Heart left ventricle (tissue), 16 donors: ENCODE data around the gene RPS6KA5. TPM values are rescaled to one million over a fixed set of nuclear protein-coding genes. Genes with fewer than 3 reads are reported as not detected.

Experiments used
- ATAC-seq, 4 donors: fragments of 200-7000 bp; cut with Tn5 transposase; one replicate each; pipeline ENCODE4 v1.9.1; 2020 to 2022; ENCODE audit warnings: moderate library complexity in 4 of 4, mild to moderate bottlenecking in 3 of 4, moderate number of reproducible peaks in 1 of 4
- DNase-seq, 5 donors: peaks; one replicate each; pipeline ENCODE4 v3.0.0-alpha.2; 2020
- H3K27ac ChIP-seq, 12 donors: fragments of 200-600 bp; sonication (generic) in 4 of 12; one replicate each; pipeline versions ENCODE4 v1.5.0 to v1.8.0; 2016 to 2022; ENCODE audit warnings: mild to moderate bottlenecking in 2 of 12
- H3K27me3 ChIP-seq, 9 donors: fragments of 200-600 bp; sonication (generic) in 2 of 9; one replicate each; pipeline versions ENCODE4 v1.5.1 to v1.8.0; 2016 to 2022; ENCODE audit warnings: mild to moderate bottlenecking in 3 of 9
- H3K36me3 ChIP-seq, 9 donors: fragments of 200-600 bp; sonication (generic) in 2 of 9; one replicate each; pipeline versions ENCODE4 v1.5.0 to v1.8.0; 2018 to 2022; ENCODE audit warnings: mild to moderate bottlenecking in 2 of 9
- H3K4me1 ChIP-seq, 12 donors: fragments of 200-600 bp; sonication (generic) in 4 of 12; one replicate each; pipeline versions ENCODE4 v1.5.0 to v1.8.0; 2016 to 2022; ENCODE audit warnings: mild to moderate bottlenecking in 3 of 12
- H3K4me3 ChIP-seq, 12 donors: fragments of 200-600 bp; sonication (generic) in 4 of 12; one replicate each; pipeline versions ENCODE4 v1.5.0 to v1.8.0; 2017 to 2022; ENCODE audit warnings: mild to moderate bottlenecking in 9 of 12, moderate library complexity in 4 of 12
- H3K9me3 ChIP-seq, 12 donors: fragments of 200-600 bp; sonication (generic) in 4 of 12; one replicate each; pipeline versions ENCODE4 v1.5.0 to v1.8.0; 2016 to 2022; ENCODE audit warnings: mild to moderate bottlenecking in 1 of 12
- POLR2A ChIP-seq, 2 donors: fragments of 450-650 bp; IDR thresholded peaks; one replicate each; pipeline ENCODE4 v1.6.1; 2017; ENCODE audit warnings: antibody characterized with exemption in 2 of 2, mild to moderate bottlenecking in 2 of 2, moderate library complexity in 2 of 2
- WGBS, 4 donors: extraction: QIAGEN DNeasy Blood & Tissue Kit in 2 of 4; methylation state at CpG; one replicate each; pipeline versions ENCODE4 v1.1.5 to v1.1.7; 2013 to 2018; 5-methylcytosine and 5-hydroxymethylcytosine counted together
- intact Hi-C, 10 donors: fragments of 100-400 bp; cut with DNase I; formaldehyde crosslinking; loops; one replicate each; pipeline versions ENCODE4 v1.11.1 to v1.14.2; 2022
- polyA plus RNA-seq, 2 donors: library from polyadenylated mRNA; stranded (reverse); fragments of 200-250 nt; gene quantifications; one replicate each; pipeline ENCODE4 v1.2.3, GENCODE V29; 2013
- total RNA-seq, 9 donors: library from RNA; depleted of rRNA in 2 of 9; stranded (reverse); fragments of >200 nt in 2 of 9; fragmentation: NEBNext Ultra II Directional in 3 of 9; extraction: Animal tissue kit (Norgen Biotek cat#: 25700) in 3 of 9; gene quantifications; one replicate each; pipeline versions ENCODE4 v1.1.0 to v1.2.4, GENCODE V29; 2016 to 2023
- TF ChIP-seq, protein P1 (sequence below), 12 donors: fragments of 200-600 bp; sonication (generic) in 4 of 12; IDR thresholded peaks; one replicate each; pipeline versions ENCODE4 v1.5.0 to v1.8.0; 2018 to 2022; ENCODE audit warnings: antibody characterized with exemption in 12 of 12, mild to moderate bottlenecking in 5 of 12
- donor health status: ischemic (EF 13 %, LVEDD 7.1; RV severe dilation, severe dysfunction).
- donor health status: healthy with polysubstance abuse.
- donor health status: DM: no; HTN: yes; CAD: no.
- donor health status: DM: no; HTN: no; CAD: no.
- donor health status: ischemic (EF 25% LVEDD 6.9; RV normal size, moderate dysfunction).
- donor health status: ischemic (EF 25% LVEDD 5.7; RV mildly dilated, moderate dysfunction).
- donor health status: healthy.
- donor health status: DM: yes; HTN: yes; CAD: no.
- donor health status: ischemic (EF 35%, LVEDD 5.7; RV mildly dilated, moderate dysfunction).
- donor health status: nonischemic (EF 11% LVEDD 7.7; RV severe dilation, severe dysfunction).
- donor health status: DM: yes; HTN: yes; CAD: no.
- donor health status: PGD.
- donor health status: ischemic (EF 29% LVEDD 5.4; RV normal size, mild dysfunction).
- donor health status: nonischemic (EF 23%, LVEDD 6.1; RV moderate dilation, normal function).

The RPS6KA5 gene
- total and polyA plus RNA-seq, 11 donors: 0.72 to 13.3 (median 8.5) TPM

DNA sequence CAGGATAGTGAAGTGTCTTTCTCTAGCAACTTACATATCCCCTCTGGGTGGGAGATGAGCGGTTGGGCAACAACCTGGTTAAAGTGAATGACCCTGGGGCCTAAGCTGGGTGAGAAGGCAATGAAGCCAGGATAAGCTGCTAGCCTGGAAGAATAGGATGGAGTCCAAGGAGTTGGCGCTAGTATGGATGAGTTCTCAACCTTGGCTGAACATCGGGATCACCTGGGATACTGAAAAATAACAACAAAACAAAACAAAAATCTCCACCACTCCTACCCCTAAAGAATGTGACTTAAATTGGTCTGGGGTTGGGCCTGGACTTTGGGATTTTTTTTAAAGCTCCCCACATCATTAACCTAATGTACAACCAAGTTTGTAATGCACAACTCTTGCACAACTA, 4.8 kb upstream of the RPS6KA5 start:
- H3K4me1 ChIP-seq: peaks cover 0 to 45% (median 4%) of the 10 kb centered on the region in 12 donors
- intact Hi-C loops: loop anchor here in 2 of 10 donors (10.0 kb wide), 2 partner anchors 110 to 160 kb away; no protein-coding TSS in a partner anchor
- WGBS, 4 donors: 68 to 89% (median 72%) methylated on average over 3 of the region's 3 CpGs
- peaks cover 0 to 2% (median 0%) of the 10 kb centered on the region in 12 donors for H3K9me3 ChIP-seq
- TF ChIP-seq, protein P1, sequence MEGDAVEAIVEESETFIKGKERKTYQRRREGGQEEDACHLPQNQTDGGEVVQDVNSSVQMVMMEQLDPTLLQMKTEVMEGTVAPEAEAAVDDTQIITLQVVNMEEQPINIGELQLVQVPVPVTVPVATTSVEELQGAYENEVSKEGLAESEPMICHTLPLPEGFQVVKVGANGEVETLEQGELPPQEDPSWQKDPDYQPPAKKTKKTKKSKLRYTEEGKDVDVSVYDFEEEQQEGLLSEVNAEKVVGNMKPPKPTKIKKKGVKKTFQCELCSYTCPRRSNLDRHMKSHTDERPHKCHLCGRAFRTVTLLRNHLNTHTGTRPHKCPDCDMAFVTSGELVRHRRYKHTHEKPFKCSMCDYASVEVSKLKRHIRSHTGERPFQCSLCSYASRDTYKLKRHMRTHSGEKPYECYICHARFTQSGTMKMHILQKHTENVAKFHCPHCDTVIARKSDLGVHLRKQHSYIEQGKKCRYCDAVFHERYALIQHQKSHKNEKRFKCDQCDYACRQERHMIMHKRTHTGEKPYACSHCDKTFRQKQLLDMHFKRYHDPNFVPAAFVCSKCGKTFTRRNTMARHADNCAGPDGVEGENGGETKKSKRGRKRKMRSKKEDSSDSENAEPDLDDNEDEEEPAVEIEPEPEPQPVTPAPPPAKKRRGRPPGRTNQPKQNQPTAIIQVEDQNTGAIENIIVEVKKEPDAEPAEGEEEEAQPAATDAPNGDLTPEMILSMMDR (IDR thresholded peaks at IDR 0.05): no peak
- TF ChIP-seq POLR2A (IDR thresholded peaks at IDR 0.05): no peak
- no peaks in the 10 kb centered on the region for H3K36me3 ChIP-seq
- no peak for ATAC-seq
- DNase-seq: no peak
- no peak overlapping the region for H3K4me3 ChIP-seq
- no peaks in the 10 kb centered on the region for H3K27me3 ChIP-seq
- H3K27ac ChIP-seq: no peak overlapping the region

DNA sequence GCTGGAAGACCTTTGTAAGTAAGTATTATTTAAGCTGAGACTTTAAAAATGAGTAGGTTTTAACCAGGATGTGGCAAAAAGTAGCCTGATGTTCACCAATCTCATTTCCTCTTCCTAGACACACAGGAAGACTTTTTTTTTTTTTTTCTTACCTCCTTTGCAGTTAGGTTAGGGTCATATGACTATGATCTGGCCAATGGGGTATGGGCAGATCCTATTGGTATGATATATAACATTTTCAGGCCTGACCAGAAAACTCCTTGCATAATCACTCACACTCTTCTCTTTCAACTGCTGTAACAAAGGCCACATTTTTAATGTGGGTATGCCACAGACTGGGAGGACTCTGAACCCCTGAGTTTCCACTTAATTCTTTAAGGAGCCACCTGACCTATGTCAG, 2.7 kb upstream of the RPS6KA5 start:
- Histone ChIP-seq H3K27ac (peak overlapping the region in 1 of 12 donors; percentile 78), H3K4me1 (peaks cover 0 to 41% (median 6%) of the 10 kb centered on the region in 12 donors), H3K36me3 (no peaks in the 10 kb centered on the region), H3K4me3 (peak overlapping the region in 1 of 12 donors; percentile 3), H3K27me3 (no peaks in the 10 kb centered on the region), H3K9me3 (no peaks in the 10 kb centered on the region)
- DNase-seq (no peak), ATAC-seq (no peak)
- intact Hi-C loops: loop anchor here in 5 of 10 donors (5.0 to 10.0 kb wide), 5 partner anchors 109 to 666 kb away; partner anchors contain the start of gene CALM1 (in 1 of the 5)
- no peak for TF ChIP-seq POLR2A (IDR thresholded peaks at IDR 0.05)
- TF ChIP-seq, protein P1 (IDR thresholded peaks at IDR 0.05): no peak

DNA sequence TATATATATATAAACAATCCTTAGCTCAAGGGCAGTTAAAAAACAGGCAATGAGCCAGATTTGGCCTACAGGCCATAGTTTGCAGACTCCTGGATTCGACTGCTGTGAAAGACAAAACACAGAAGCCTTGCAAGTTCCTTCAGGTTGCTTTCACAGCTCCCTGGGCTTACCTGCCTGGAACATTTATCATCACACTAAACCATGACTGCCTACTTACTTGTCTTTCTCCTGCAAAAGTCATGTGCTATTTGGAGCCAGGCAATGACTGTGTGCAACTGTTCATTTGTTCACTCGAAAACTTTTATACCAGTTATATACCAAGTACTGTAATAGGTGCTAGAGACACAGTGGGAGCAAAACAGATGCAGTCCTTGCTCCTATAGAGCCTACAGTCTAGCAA, 2.2 kb upstream of the RPS6KA5 start:
- no peak for ATAC-seq
- WGBS, 4 donors: 87 to 98% (median 92%) methylated on average over 2 of the region's 2 CpGs
- intact Hi-C loops: loop anchor here in 5 of 10 donors (5.0 to 10.0 kb wide), 5 partner anchors 110 to 665 kb away; partner anchors contain the start of gene CALM1 (in 1 of the 5)
- Histone ChIP-seq H3K27me3 (no peaks in the 10 kb centered on the region), H3K9me3 (no peaks in the 10 kb centered on the region), H3K4me1 (peaks cover 0 to 39% (median 6%) of the 10 kb centered on the region in 12 donors), H3K36me3 (no peaks in the 10 kb centered on the region), H3K4me3 (peak overlapping the region in 1 of 12 donors; percentile 3), H3K27ac (peak overlapping the region in 1 of 12 donors; percentile 78)
- no peak for DNase-seq
- TF ChIP-seq POLR2A (IDR thresholded peaks at IDR 0.05): no peak
- TF ChIP-seq, protein P1 (IDR thresholded peaks at IDR 0.05): no peak

DNA sequence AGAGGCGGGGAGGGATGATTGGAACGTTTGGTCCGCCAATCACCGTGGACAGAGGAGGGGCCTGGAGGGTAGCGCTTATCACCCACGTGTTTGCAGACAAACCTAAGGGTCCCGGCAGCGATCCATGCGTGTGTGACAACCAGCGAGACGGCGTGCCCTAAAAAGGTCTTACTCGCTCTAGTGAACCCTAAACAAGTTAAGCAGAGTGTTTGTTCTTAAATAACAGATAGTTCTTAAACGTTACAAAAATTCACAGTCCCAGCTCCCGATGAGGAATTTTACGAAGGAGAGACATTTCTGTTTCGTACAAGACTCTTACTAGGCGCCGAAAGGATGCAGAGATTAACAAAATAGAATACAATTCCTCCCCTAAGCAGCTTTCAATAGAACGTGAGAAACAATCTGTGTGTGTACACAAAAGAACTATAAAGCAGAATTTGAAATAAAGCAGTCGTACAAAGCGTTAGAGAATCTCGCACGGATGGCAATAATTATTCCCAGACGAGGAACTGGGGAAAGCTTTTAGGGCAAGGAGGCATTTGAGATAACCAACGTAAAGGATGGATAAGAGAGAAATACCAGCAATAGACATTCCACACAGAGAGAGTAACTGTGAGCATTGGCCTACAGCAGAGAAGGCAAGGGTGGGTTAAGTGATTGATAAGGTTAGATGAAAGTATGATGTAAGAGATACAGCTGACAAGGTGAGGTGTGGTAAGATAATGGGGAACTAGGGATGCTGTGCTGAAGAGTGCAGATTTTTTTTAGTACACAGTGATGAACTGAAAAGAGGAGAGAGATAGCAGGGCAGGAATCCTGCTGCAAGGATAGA, 831 bp upstream of the RPS6KA5 start:
- Histone ChIP-seq H3K27ac (peak overlapping the region in 11 of 12 donors; percentile 24 to 81 (median 73)), H3K9me3 (no peaks in the 10 kb centered on the region), H3K27me3 (no peaks in the 10 kb centered on the region), H3K36me3 (no peaks in the 10 kb centered on the region), H3K4me1 (peaks cover 0 to 32% (median 6%) of the 10 kb centered on the region in 12 donors), H3K4me3 (peak overlapping the region in 11 of 12 donors; percentile 27 to 97 (median 51))
- peak in 1 of 2 donors; percentile 26 for TF ChIP-seq POLR2A (IDR thresholded peaks at IDR 0.05)
- TF ChIP-seq, protein P1 (IDR thresholded peaks at IDR 0.05): no peak
- DNase-seq (no peak), ATAC-seq (no peak)
- intact Hi-C loops: loop anchor here in 8 of 10 donors (1.0 to 10.0 kb wide), 9 partner anchors 52 to 664 kb away; partner anchors contain the start of genes CALM1 (in 1 of the 8) and DGLUCY (in 1 of the 8)
- 1 to 2% (median 1%) methylated on average over 25 to 26 of the region's 26 CpGs for whole genome bisulfite sequencing, 4 donors
